ENCODE results near the gene PLEKHG4B.
"Not testable (repeated sequence)": the region's sequence is repeated elsewhere in the genome, so short reads cannot be mapped to it uniquely, and the experiment has no call there.

Gene PLEKHG4B, protein sequence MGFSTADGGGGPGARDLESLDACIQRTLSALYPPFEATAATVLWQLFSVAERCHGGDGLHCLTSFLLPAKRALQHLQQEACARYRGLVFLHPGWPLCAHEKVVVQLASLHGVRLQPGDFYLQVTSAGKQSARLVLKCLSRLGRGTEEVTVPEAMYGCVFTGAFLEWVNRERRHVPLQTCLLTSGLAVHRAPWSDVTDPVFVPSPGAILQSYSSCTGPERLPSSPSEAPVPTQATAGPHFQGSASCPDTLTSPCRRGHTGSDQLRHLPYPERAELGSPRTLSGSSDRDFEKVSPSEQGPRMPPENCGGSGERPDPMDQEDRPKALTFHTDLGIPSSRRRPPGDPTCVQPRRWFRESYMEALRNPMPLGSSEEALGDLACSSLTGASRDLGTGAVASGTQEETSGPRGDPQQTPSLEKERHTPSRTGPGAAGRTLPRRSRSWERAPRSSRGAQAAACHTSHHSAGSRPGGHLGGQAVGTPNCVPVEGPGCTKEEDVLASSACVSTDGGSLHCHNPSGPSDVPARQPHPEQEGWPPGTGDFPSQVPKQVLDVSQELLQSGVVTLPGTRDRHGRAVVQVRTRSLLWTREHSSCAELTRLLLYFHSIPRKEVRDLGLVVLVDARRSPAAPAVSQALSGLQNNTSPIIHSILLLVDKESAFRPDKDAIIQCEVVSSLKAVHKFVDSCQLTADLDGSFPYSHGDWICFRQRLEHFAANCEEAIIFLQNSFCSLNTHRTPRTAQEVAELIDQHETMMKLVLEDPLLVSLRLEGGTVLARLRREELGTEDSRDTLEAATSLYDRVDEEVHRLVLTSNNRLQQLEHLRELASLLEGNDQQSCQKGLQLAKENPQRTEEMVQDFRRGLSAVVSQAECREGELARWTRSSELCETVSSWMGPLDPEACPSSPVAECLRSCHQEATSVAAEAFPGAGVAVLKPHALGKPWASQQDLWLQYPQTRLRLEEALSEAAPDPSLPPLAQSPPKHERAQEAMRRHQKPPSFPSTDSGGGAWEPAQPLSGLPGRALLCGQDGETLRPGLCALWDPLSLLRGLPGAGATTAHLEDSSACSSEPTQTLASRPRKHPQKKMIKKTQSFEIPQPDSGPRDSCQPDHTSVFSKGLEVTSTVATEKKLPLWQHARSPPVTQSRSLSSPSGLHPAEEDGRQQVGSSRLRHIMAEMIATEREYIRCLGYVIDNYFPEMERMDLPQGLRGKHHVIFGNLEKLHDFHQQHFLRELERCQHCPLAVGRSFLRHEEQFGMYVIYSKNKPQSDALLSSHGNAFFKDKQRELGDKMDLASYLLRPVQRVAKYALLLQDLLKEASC (N-terminal part only)

GRCh38 chr5:91556-92263 lies at the start of gene PLEKHG4B:
TSS of gene PLEKHG4B (plus strand) at chr5:92168. CDS start at chr5:92232, 64 bp downstream.
- peak; percentile 72 for DNase-seq (ENCODE audit: low spot score)

GRCh38 chr5:42250-42649 lies 49.7 kb upstream of the PLEKHG4B start:
- peak; percentile 46 for DNase-seq (ENCODE audit: low spot score)

DNA sequence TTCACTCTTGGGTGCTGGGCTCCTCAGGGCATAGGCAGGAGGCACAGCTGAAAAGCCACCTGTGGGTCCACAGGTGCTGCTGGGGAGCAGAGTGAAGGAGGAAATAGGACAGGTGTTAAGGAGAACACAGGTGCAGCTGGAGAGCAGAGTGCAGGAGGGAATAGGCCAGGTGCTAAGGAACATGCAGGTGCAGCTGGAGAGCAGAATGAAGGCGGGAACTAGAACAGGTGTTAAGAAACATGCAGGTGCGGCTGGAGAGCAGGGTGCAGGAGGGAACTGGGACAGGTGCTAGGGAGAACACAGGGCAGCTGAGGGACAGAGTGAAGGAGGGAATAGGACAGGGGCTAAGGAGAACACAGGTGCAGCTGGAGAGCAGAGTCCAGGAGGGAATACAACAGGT lies 43.8 kb upstream of the PLEKHG4B start:
- DNase-seq (ENCODE audit: low spot score) = peak; percentile 33

DNA sequence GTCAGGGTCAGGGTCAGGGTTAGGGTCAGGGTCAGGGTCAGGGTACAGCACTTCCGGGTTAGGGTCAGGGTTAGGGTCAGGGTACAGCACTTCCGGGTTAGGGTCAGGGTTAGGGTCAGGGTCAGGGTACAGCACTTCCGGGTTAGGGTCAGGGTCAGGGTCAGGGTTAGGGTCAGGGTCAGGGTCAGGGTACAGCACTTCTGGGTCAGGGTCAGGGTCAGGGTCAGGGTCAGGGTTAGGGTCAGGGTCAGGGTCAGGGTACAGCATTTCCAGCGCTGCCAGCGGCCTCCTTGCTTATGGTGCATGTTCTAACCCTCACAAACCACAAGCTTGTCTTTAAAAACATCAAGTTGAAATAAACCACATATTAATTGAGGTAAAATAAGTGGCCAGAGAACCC lies 42.4 kb upstream of the PLEKHG4B start:
- not testable (repeated sequence) for DNase-seq (ENCODE audit: low spot score)

- DNase-seq (ENCODE audit: low spot score) = no peak
Measured at GRCh38 chr5:49953-50544, 41.9 kb upstream of the PLEKHG4B start.

DNA sequence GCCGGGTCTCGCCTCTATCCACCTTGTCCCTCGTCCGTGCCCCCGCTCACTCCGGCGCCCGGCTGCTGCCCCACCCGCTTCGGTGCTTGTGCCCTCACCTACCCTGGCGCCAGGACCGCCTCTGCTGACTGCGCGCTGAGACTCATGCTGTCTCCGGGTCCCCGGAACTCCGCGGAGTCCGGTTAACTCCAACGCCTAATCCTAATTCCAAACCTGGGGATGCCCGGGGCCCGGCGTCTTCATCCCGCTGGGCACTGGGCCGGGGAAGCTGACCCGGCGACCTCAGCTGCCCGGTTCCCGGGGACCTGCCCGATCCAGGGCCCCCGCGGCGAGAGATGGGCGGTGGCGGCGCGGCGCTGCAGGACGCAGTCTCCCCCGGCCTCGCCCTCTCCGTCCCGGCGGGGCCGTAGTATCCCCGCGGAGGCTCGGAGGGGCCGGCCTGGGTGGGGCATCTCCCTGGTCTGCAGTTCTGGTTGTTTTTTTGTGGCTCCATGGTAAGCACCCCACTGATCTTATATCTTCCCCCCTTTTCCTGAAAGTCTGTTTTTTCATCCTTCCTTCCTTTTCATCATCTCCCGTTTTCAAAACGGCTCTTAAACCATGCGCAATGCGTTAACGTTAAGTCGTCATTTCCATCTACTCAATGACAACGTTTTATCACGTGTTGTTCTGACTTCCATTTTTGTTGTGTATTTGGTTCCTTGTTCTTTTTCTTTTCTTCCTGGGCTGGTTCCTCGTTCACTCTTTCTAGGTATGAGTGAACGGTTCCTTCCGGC lies 41.1 kb upstream of the PLEKHG4B start:
- no peak for DNase-seq (ENCODE audit: low spot score)

GRCh38 chr5:51500-51823 lies 40.5 kb upstream of the PLEKHG4B start:
- DNase-seq (ENCODE audit: low spot score) = no peak

DNA sequence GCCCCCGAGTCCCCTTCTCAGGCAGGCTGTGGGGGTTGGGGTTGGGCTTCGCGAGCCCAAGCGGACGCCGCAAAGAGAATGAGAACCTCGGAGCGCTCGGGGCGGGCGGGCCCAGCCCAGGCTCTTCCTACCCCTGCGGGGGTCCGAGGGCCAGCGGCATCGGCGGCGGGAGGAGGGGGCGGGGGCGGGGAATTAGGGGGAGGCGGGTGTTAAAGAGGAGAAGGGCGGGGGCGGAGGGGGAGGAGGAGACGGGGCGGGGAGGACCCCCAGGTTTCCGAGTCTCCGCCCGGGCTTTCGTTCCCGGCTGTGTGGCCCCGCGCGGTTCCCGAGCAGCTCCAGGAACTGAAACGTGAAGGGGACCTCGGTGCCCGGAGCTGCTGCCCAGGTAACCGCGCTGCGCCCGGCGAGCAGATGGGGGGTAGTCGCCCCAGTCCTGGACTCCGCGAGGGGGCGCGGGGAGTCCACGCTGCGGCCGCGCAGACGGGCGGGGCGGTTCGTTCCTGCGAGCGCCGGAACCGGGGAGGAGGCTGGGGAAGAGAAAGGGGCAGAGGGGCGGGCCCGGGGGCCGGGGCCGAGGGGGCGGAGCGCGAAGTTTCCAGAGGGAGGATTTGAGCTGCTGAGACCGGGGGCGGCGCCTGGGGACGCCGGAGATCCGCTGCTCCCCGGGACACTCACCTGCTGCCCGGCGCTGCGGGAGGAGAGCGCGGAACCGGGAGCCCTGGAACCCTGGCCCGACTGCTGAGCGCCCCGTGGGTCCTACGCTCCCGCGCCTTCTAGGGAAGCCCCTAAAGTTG lies 38.4 kb upstream of the PLEKHG4B start:
- DNase-seq (ENCODE audit: low spot score) = peak; percentile 67

- no peak for DNase-seq (ENCODE audit: low spot score)
Measured at GRCh38 chr5:54175-54730, 37.7 kb upstream of the PLEKHG4B start.

DNA sequence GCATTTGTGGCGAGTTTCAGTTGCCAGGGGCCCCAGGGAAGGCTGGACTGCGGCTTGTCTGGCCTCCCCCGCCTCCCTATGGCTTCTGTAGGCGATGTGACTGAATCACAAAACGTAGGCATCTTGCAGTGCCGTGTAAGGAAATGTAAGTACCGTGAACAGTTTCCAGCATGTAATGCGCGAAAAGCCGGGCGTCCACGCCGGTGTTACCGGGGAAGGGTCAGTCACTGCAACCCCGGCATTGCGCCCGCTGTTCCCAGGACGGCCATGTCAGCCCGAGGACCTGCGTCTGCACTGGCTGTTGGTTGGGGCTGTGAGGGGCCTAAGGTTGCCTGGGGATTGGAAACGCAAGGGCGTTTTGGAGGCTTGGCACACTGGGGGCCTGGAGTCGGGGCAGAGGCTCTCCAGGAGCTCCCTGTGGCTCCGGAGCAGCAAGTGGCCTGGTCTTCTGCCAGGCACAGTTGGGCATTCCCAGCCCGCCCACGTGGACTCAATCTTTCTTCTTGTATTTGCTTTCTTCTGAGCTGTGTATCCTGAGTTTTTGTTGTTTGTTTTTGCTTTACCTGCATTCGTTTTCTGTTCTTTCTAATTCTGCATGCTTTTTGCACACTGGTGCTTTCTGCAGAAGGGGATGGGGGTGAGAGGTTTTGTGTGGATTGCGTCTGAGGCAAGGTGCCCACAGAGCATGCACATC lies 36.9 kb upstream of the PLEKHG4B start:
- DNase-seq (ENCODE audit: low spot score) = no peak

DNA sequence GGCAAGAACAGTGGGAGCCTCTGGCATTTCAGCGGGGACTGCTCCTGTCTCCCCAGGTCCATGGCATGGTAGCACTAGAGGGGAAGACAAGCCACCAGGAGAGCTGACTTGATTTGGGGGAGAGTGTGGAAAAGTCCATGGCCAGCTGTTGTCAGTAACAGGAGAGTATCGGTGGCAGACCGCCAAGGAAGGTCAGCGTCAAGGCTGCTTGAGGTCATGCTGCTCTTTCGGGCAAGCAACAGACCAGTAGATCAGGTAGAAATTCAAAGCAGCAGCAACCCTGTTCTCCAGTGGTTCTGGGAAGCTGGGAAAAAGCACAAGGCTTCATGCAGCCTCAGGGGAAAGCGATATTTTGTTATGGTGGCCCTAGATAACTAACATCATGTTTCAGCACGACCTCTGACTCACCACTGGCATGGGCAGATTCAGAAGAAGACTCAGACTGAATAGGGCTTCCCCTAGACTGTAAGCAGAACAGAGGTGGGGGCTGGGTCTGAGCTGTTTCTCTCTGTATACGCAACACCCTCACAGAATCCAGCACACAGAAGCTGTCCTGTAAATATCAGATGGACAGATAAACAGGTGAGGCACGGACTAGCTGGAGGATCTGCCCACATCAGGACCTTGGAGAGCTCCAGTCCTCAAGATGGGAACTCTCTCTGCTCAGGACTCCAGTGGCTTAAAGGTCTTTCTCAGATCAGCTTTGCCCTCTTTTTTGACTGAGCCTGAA lies 35.2 kb upstream of the PLEKHG4B start:
- peak; percentile 41 for DNase-seq (ENCODE audit: low spot score)

DNA sequence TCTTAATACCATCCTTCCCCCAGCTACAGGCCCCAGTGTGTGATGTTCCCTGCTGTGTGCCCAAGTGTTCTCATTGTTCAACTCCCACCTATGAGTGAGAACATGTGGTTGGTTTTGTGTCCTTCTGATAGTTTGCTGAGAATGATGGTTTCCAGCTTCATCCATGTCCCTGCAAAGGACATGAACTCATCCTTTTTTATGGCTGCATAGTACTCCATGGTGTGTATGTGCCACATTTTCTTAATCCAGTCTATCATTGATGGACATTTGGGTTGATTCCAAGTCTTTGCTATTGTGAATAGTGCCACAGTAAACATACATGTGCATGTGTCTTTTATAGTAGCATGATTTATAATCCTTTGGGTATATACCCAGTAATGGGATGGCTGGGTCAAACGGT lies 31.7 kb upstream of the PLEKHG4B start:
- not testable (repeated sequence) for DNase-seq (ENCODE audit: low spot score)

DNA sequence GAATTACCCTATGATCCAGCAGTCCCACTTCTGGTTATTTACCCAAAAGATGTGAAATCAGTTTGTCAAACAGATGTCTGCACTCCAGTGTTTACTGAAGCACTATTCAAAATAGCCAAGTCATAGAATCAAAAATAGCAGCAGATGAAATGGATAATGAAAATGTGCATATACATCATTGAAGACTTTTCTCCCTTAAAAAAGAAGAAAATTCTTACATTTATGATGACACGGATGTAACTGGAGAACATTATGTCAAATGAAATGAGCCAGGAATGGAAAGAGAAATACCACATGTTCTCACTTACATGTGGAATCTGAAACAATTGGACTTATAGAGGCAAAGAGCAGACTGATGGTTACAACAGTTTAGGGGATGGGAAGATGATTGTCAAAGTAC lies 21.5 kb upstream of the PLEKHG4B start:
- DNase-seq (ENCODE audit: low spot score) = no peak

- not testable (repeated sequence) for DNase-seq (ENCODE audit: low spot score)
Measured at GRCh38 chr5:72316-73180, 19.4 kb upstream of the PLEKHG4B start.

GRCh38 chr5:73181-73447 lies 18.9 kb upstream of the PLEKHG4B start:
- not testable (repeated sequence) for DNase-seq (ENCODE audit: low spot score)

GRCh38 chr5:73768-74502 lies 18.0 kb upstream of the PLEKHG4B start:
- no peak for DNase-seq (ENCODE audit: low spot score)
